Neural cell (in vitro differentiated cells): ENCODE data around the gene FOXA1. TPM values are rescaled to one million over a fixed set of nuclear protein-coding genes. Genes with fewer than 3 reads are reported as not detected.

ENCODE experiments used
- H2AFZ ChIP-seq: fragments of 200-600, 300-800 bp; sonication (generic), shearing (Covaris generic); 2 replicates; pipeline ENCODE4 v1.6.0; 2014; ENCODE audit warnings: low read depth, mild to moderate bottlenecking, antibody characterized with exemption, low read length, moderate library complexity
- H3F3A ChIP-seq: fragments of 200-600 bp; shearing (Covaris generic); 2 replicates; pipeline ENCODE4 v1.6.1; 2016; ENCODE audit warnings: mild to moderate bottlenecking, moderate library complexity, mixed read lengths, antibody characterized with exemption, low read length; ENCODE audit not compliant: insufficient read depth, poor library complexity, severe bottlenecking
- H3K27ac ChIP-seq: fragments of 200-600, 300-800 bp; sonication (generic), shearing (Covaris generic); 2 replicates; pipeline ENCODE4 v1.5.1; 2014; ENCODE audit warnings: mild to moderate bottlenecking, low read length, moderate library complexity
- H3K27me3 ChIP-seq: fragments of 300-800, 200-600 bp; sonication (generic), shearing (Covaris generic); 2 replicates; pipeline ENCODE4 v1.6.0; 2014; ENCODE audit warnings: mild to moderate bottlenecking, low read depth, low read length, moderate library complexity; ENCODE audit not compliant: insufficient read depth
- H3K36me3 ChIP-seq: fragments of 300-800, 200-600 bp; sonication (generic), shearing (Covaris generic); 2 replicates; pipeline ENCODE4 v1.5.1; 2014; ENCODE audit warnings: mild to moderate bottlenecking, antibody characterized with exemption, low read length, moderate library complexity; ENCODE audit not compliant: insufficient read depth
- H3K4me2 ChIP-seq: fragments of 300-800, 200-600 bp; sonication (generic), shearing (Covaris generic); 2 replicates; pipeline ENCODE4 v1.6.0; 2014; ENCODE audit warnings: mild to moderate bottlenecking, low read length
- H3K4me3 ChIP-seq: fragments of 300-800, 200-600 bp; sonication (generic), shearing (Covaris generic); 2 replicates; pipeline ENCODE4 v1.5.1; 2014; ENCODE audit warnings: mild to moderate bottlenecking, low read length, moderate library complexity
- H3K79me2 ChIP-seq: fragments of 200-600 bp; shearing (Covaris generic); replicated peaks from 2 replicates; pipeline ENCODE4 v1.6.0; 2014; ENCODE audit warnings: mild to moderate bottlenecking, low read length, moderate library complexity; ENCODE audit not compliant: insufficient read depth
- H3K9ac ChIP-seq: fragments of 300-800, 200-600 bp; sonication (generic), shearing (Covaris generic); 2 replicates; pipeline ENCODE4 v1.6.1; 2016; ENCODE audit warnings: mild to moderate bottlenecking, low read length, mixed read lengths
- H3K9me2 ChIP-seq: fragments of 200-600 bp; shearing (Covaris generic); 2 replicates; pipeline ENCODE4 v1.6.1; 2016; ENCODE audit warnings: mild to moderate bottlenecking, low read length, mixed read lengths; ENCODE audit not compliant: insufficient read depth
- H3K9me3 ChIP-seq: fragments of 200-600, 300-800 bp; sonication (generic), shearing (Covaris generic); 2 replicates; pipeline ENCODE4 v1.6.1; 2016; ENCODE audit warnings: mild to moderate bottlenecking, mixed run types, low read length, moderate library complexity, mixed read lengths
- H4K20me1 ChIP-seq: fragments of 200-600 bp; shearing (Covaris generic); 2 replicates; pipeline ENCODE4 v1.6.1; 2016; ENCODE audit warnings: mild to moderate bottlenecking, mixed run types; ENCODE audit not compliant: insufficient read depth
- CTCF ChIP-seq: fragments of 450-650 bp; IDR thresholded peaks from 2 replicates; pipeline ENCODE4 v1.5.1; 2014; ENCODE audit warnings: antibody characterized with exemption, mild to moderate bottlenecking, moderate library complexity; ENCODE audit not compliant: poor library complexity, severe bottlenecking
- EP300 ChIP-seq: fragments of 450-650 bp; conservative IDR thresholded peaks from 2 replicates; pipeline ENCODE4 v1.6.1; 2014; ENCODE audit warnings: antibody characterized with exemption, mild to moderate bottlenecking, moderate library complexity; ENCODE audit not compliant: poor library complexity, severe bottlenecking
- EZH2 ChIP-seq: fragments of 200-600, 300-800 bp; shearing (Covaris generic), sonication (generic); IDR thresholded peaks from 2 replicates; pipeline ENCODE4 v1.6.1; 2014; ENCODE audit warnings: antibody characterized with exemption, low read length, borderline replicate concordance, mild to moderate bottlenecking; ENCODE audit not compliant: insufficient read depth, poor library complexity, severe bottlenecking
- MXI1 ChIP-seq: fragments of 450-650 bp; conservative IDR thresholded peaks from 2 replicates; pipeline ENCODE4 v1.6.1; 2014; ENCODE audit warnings: antibody characterized with exemption, mild to moderate bottlenecking; ENCODE audit not compliant: poor library complexity, severe bottlenecking
- POLR2AphosphoS5 ChIP-seq: IDR thresholded peaks from 2 replicates; pipeline ENCODE4 v1.6.1; 2012
- RAD21 ChIP-seq: fragments of 450-650 bp; conservative IDR thresholded peaks from 2 replicates; pipeline ENCODE4 v1.6.1; 2014; ENCODE audit warnings: antibody characterized with exemption, mild to moderate bottlenecking, moderate library complexity
- SMC3 ChIP-seq: fragments of 450-650 bp; conservative IDR thresholded peaks from 2 replicates; pipeline ENCODE4 v1.6.1; 2014; ENCODE audit warnings: antibody characterized with exemption, mild to moderate bottlenecking, moderate library complexity; ENCODE audit not compliant: poor library complexity
- TAF1 ChIP-seq: IDR thresholded peaks from 2 replicates; pipeline ENCODE4 v1.6.1; 2012; ENCODE audit warnings: low read depth
- polyA plus RNA-seq: library from polyadenylated mRNA; depleted of rRNA; stranded (reverse); fragments of >200 nt; gene quantifications from 2 replicates; pipeline ENCODE4 v1.2.3, GENCODE V29; 2014

Gene FOXA1
- polyA plus RNA-seq, 1 donor from 2014 or later, result not detected

- H3K9me3 ChIP-seq, result no peaks in the 10 kb centered on the region
- TF ChIP-seq TAF1 (no peak), MXI1 (no peak), POLR2AphosphoS5 (peak; percentile 24), SMC3 (no peak), RAD21 (no peak), EP300 (no peak), CTCF (no peak)
- no peak overlapping the region for H3K9ac ChIP-seq
- peaks cover 100% of the 10 kb centered on the region for H3K27me3 ChIP-seq
- H3F3A ChIP-seq, result no peaks in the 10 kb centered on the region
- H3K27ac ChIP-seq, result no peak overlapping the region
- H3K79me2 ChIP-seq, result no peaks in the 10 kb centered on the region
- H3K4me3 ChIP-seq, result no peak overlapping the region
- no peaks in the 10 kb centered on the region for H3K9me2 ChIP-seq
- H2AFZ ChIP-seq, result no peak overlapping the region
- H4K20me1 ChIP-seq, result no peaks in the 10 kb centered on the region
- H3K36me3 ChIP-seq, result no peaks in the 10 kb centered on the region
- H3K4me2 ChIP-seq, result no peak overlapping the region
Measured at GRCh38 chr14:37585101-37585511, 9.9 kb downstream of the FOXA1 start.

GRCh38 chr14:37584211-37585100 is 10.6 kb downstream of the FOXA1 start:
- Histone ChIP-seq H3K4me2 (no peak overlapping the region), H3K9me3 (no peaks in the 10 kb centered on the region), H4K20me1 (no peaks in the 10 kb centered on the region), H3K36me3 (no peaks in the 10 kb centered on the region), H3K9ac (no peak overlapping the region), H3K4me3 (no peak overlapping the region), H3K9me2 (no peaks in the 10 kb centered on the region), H3F3A (no peaks in the 10 kb centered on the region), H2AFZ (no peak overlapping the region), H3K27ac (no peak overlapping the region), H3K27me3 (peaks cover 100% of the 10 kb centered on the region), H3K79me2 (no peaks in the 10 kb centered on the region)
- TF ChIP-seq CTCF (no peak), POLR2AphosphoS5 (no peak), EZH2 (peak; percentile 95)
